Lower leg skin (tissue), 3 donors: ENCODE measurements around the gene PAQR8.

Experiments
- CTCF ChIP-seq, 3 donors: fragments of 450-650 bp; IDR thresholded peaks; one replicate each; pipeline ENCODE4 v1.5.1; 2016; ENCODE audit warnings: antibody characterized with exemption in 3 of 3, mild to moderate bottlenecking in 3 of 3, moderate library complexity in 2 of 3
- POLR2A ChIP-seq, 2 donors: fragments of 450-650 bp; IDR thresholded peaks; one replicate each; pipeline ENCODE4 v1.6.1; 2016 to 2017; ENCODE audit warnings: antibody characterized with exemption in 2 of 2, mild to moderate bottlenecking in 1 of 2, moderate library complexity in 1 of 2

- no peak for TF ChIP-seq CTCF (IDR thresholded peaks at IDR 0.05)
- no peak for TF ChIP-seq POLR2A (IDR thresholded peaks at IDR 0.05)
These were observed 23.1 kb downstream of the PAQR8 start for GRCh38 chr6:52385074-52385473.
